Measurements from ENCODE around the gene TMEM179. TPM values are rescaled to one million over a fixed set of nuclear protein-coding genes. Genes with fewer than 3 reads are reported as not detected.

The TMEM179 gene
- total RNA-seq, 2 donors from 2014 or later = 0.34 to 1.7 TPM

GRCh38 chr14:104554088-104554607, 50.4 kb downstream of the TMEM179 start:
- intact Hi-C loops (cut with DNase I, micrococcal nuclease) = no loop called here
- DNase-seq (peak in 1 of 2 donors; percentile 13), ATAC-seq (no peak)

DNA sequence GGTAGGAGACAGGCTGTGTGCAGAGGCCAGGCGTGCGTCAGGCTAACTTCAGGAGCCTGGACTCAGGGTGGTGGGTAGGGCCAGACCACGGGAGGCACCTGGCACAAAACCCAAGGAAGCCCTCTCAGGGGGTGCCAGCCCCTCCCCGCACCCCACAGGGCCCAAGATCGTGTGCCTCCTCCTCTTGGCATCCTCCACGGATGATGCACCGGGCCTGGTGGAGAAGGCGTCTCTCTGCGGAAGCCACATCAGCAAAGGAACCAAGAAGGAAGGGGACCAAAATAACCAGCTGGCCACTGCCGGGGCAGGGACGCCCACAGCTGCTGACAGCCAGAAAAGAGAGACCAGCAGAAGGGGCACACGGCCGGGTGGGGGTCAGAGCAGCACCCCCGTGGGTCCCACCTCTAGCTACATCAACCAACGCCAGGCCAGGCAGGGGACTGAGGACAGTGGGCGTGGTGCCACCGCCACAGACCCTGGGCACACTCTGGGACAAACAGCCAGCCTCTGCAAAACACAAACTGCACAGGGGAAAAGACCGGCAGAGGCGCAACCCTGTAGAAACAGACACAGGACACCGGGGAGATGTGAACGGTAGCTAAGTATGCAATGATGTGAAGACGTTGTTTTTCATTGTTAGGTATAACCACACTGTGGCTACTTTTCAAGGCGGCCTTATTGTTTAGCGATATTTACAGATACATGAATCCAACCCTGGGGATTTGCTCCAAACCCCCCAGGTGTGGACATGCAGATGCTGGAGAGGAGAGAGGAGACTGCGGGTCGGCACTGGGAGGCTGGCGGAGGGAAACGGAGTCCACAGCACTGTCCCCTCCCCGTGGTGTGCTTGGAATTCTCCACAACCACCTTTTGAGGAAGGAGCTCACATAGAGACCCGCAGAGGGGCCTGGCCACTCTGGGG, 51.1 kb downstream of the TMEM179 start:
- DNase-seq (peak in 1 of 2 donors; percentile 18), ATAC-seq (no peak)
- intact Hi-C loops (cut with DNase I, micrococcal nuclease) = no loop called here

GRCh38 chr14:104552738-104553125, 51.8 kb downstream of the TMEM179 start:
- intact Hi-C loops (cut with DNase I, micrococcal nuclease) = no loop called here
- DNase-seq = peak in 1 of 2 donors; percentile 2
- no peak for ATAC-seq

GRCh38 chr14:104551851-104552737, 52.5 kb downstream of the TMEM179 start:
- intact Hi-C loops (cut with DNase I, micrococcal nuclease) = no loop called here
- DNase-seq = peak in 1 of 2 donors; percentile 10
- no peak for ATAC-seq

GRCh38 chr14:104550861-104551728, 53.5 kb downstream of the TMEM179 start:
- DNase-seq = no peak
- ATAC-seq = no peak

DNA sequence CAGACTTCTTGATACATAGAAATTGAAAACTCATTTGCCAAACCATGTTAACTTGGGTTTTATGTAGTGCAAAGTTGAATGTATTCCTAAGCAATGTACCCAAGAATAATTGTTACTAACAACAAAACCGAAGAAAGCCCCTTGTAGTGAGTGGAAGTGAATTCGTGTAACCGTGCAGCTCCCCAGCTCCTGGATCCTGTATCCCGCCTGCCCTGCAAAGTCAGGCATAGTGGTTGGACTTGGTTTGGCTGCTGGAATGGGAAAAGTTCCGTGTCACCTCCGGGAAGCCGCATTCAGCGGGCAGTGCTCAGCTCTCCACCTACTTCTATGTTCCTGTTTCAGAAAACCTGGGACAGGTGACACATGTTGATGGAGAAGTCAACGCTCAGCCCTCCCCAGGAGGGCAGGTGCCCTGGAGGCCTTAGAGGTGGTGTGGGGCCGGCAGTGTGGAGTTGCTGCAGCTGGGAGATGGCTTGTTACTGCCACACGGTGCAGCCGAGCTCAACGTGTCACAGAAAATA, 54.2 kb downstream of the TMEM179 start:
- DNase-seq = no peak
- no peak for ATAC-seq
- intact Hi-C loops (cut with DNase I, micrococcal nuclease) = no loop called here

More at GRCh38 chr14:104550861-104551728, 53.5 kb downstream of the TMEM179 start:
- intact Hi-C loops (cut with DNase I, micrococcal nuclease) = no loop called here

- no peak for ATAC-seq
- DNase-seq = no peak
- intact Hi-C loops (cut with DNase I, micrococcal nuclease) = no loop called here
Measured at GRCh38 chr14:104549536-104550339, 54.8 kb downstream of the TMEM179 start.

DNA sequence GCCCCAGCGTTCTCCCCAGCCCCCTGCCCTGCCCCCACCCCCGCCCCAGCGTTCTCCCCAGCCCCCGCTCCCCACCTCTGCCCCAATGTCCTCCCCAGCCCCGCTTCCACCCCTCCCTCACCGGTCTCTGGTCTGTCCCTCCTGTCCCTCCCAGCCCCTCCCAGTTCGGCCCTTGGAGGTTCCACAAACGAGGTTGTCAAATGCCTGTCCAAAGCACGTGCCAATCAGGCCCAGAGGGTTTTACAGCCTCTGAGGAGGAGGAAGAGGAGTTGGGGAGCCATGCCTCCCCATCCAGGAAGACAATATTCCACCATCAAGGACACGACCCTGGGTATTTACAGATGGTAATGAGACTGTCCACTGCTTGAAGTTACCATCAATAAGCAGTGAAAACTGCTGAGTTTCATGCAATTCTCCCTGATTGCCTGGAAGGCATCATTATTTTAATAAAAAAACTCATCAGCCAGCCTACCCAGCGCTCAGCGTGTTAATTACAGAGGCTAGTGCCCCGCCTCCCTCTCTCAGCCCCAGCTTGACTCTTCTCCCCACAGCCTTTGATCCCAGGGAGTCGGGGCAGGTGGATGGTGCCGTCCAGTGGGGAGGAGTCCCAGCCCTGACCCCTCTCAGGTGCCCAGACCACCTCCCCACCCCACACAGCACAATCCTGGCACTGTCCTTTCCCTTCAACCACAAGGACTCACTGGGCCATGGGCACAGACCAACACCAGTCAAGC, 55.6 kb downstream of the TMEM179 start:
- no peak for DNase-seq
- intact Hi-C loops (cut with DNase I, micrococcal nuclease) = no loop called here
- no peak for ATAC-seq

DNA sequence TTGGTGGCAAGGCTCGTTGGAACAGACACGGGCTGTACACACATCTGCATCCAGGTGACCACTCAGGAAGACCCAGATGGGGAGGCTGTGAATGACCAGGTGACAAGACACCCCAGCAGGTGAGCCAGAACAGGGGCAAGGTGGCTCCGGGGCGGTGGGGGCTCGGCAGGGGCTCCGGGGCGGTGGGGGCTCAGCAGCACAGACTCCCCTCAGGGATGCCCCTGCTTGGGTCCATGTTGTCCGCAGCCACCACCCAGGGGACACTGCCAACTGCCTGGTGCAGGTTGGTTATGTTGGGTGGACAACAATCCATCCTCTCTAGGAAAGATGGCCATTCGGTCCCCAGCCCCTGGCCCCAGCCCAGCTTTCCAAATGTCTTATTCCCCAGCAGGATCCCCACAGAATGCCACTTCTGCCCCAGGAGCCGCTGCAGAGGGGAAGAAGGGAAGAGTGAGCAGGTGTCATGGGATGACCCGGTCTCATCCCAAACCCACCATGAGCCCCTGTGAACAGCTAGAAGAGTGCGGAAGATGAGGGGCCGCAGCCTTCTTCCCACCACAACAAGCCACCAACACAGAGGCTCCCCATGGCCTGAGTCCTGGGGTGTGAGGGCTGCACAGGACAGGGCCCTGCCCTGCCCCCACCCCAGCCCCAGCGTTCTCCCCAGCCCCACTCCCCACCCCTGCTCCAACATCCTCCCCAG, 56.4 kb downstream of the TMEM179 start:
- DNase-seq = no peak
- intact Hi-C loops (cut with DNase I, micrococcal nuclease) = no loop called here
- no peak for ATAC-seq

GRCh38 chr14:104547310-104547997, 57.1 kb downstream of the TMEM179 start:
- DNase-seq (no peak), ATAC-seq (no peak)
- intact Hi-C loops (cut with DNase I, micrococcal nuclease) = no loop called here

DNA sequence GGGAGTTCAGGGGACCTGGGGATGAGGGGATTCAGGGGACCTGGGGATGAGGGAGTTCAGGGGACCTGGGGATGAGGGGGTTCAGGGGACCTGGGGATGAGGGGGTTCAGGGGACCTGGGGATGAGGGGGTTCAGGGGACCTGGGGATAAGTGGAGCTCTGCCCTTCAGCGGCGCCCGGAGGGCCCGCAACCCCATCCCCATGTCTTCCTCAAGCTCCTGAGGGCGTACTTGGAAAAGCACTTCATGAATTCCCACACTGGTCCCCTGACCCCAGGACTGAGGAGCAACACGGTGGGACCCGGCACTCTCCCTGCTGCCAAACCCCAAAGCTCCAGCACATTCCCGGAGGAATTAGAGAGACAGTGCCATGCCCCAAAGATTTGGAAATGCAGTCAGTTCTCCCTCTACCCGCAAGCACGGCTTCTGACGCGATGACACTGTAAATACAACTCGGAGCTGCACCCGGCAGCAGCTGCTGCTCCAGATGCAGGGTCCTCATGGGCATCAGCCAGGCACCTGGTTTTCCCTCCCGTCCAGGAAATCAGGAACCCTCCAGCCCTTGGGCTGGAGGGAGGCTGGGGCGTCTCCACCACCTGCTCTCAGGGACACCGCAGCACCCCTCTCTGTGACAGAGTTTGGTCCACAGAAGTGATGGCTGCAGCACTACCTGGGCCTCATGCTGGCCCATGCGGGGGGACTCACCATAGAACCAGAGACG, 57.8 kb downstream of the TMEM179 start:
- no peak for DNase-seq
- no peak for ATAC-seq
- intact Hi-C loops (cut with DNase I, micrococcal nuclease) = no loop called here

DNA sequence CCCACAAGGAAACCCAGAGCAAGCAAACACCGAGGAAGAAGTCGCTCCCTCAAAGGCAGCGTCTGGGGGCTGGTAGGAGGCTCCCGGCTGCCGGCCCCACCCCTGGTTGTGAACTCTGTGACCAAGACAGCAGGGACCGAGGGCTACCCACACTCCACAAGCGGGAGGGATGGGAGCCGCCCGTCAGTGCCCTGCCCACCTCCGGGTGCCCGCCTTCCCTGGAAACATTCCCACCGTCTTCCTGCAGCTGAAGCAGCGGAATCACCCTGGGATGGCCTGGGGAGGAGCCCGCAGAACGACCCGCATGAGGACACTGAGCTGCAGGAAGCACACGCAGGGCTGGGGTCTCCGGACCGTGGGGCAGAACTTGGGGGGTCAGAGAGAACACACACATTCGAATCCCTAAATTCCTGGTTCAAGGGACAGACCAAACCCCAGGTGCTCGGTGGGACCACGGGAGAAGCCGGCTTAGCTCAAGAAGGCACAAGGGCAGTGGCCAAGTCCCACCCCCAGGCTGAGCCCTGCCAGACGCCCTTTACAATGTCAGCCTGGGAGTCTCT, 58.5 kb downstream of the TMEM179 start:
- DNase-seq (peak in 1 of 2 donors; percentile 17), ATAC-seq (peak; percentile 52)
- intact Hi-C loops (cut with DNase I, micrococcal nuclease) = no loop called here

GRCh38 chr14:104545151-104545941, 59.2 kb downstream of the TMEM179 start:
- intact Hi-C loops (cut with DNase I, micrococcal nuclease) = no loop called here
- DNase-seq = no peak

GRCh38 chr14:104544362-104544961, 60.1 kb downstream of the TMEM179 start:
- ATAC-seq (no peak), DNase-seq (no peak)
- intact Hi-C loops (cut with DNase I, micrococcal nuclease) = no loop called here

More at GRCh38 chr14:104545151-104545941, 59.2 kb downstream of the TMEM179 start:
- ATAC-seq = no peak

All from left colon (tissue), 2 donors.